Neural progenitor cell (in vitro differentiated cells): Measurements from ENCODE around the gene PPP1R14B.

Experiments used
- CTCF ChIP-seq: fragments of 200-600 bp; sonication (generic); IDR thresholded peaks from 2 replicates; pipeline ENCODE4 v1.5.1; 2017; ENCODE audit warnings: antibody characterized with exemption, mild to moderate bottlenecking
- EZH2 ChIP-seq: fragments of 200-600 bp; sonication (generic); IDR thresholded peaks from 2 replicates; pipeline ENCODE4 v1.6.1; 2017; ENCODE audit warnings: antibody characterized with exemption, mild to moderate bottlenecking, moderate library complexity

GRCh38 chr11:64263947-64264317 lies 17.2 kb upstream of the PPP1R14B start:
- TF ChIP-seq CTCF (no peak), EZH2 (no peak)
